ENCODE measurements around the gene BTNL8.

Gene BTNL8

GRCh38 chr5:180898621-180899246, at the start of gene BTNL8:
Gene BTNL8, plus strand, starts transcription at chr5:180899159. Its CDS starts 152 bp downstream, at chr5:180899311.
- DNase-seq: no peak

GRCh38 chr5:180849827-180850226, 49.1 kb upstream of the BTNL8 start:
- no peak for DNase-seq

GRCh38 chr5:180850434-180851078, 48.4 kb upstream of the BTNL8 start:
- DNase-seq: no peak

GRCh38 chr5:180852495-180852894, 46.5 kb upstream of the BTNL8 start:
- DNase-seq: no peak

- DNase-seq: no peak
Measured at GRCh38 chr5:180853121-180853847, 45.7 kb upstream of the BTNL8 start.

- no peak for DNase-seq
Measured at GRCh38 chr5:180853848-180854176, 45.1 kb upstream of the BTNL8 start.

GRCh38 chr5:180858586-180858985, 40.4 kb upstream of the BTNL8 start:
- no peak for DNase-seq

GRCh38 chr5:180860273-180860886, 38.6 kb upstream of the BTNL8 start:
- peak; percentile 44 for DNase-seq

- peak; percentile 87 for DNase-seq
Measured at GRCh38 chr5:180860887-180861822, 37.8 kb upstream of the BTNL8 start, which contains the start of gene ZFP62. Gene ZFP62, minus strand, starts transcription at chr5:180861276. Its CDS starts 57 bp downstream, at chr5:180861219.

- DNase-seq: no peak
Measured at GRCh38 chr5:180862645-180863044, 36.3 kb upstream of the BTNL8 start.

- DNase-seq: no peak
Measured at GRCh38 chr5:180865981-180866695, 32.8 kb upstream of the BTNL8 start.

- DNase-seq: no peak
Measured at GRCh38 chr5:180866985-180867384, 32.0 kb upstream of the BTNL8 start.

GRCh38 chr5:180868960-180869359, 30.0 kb upstream of the BTNL8 start:
- peak; percentile 63 for DNase-seq

GRCh38 chr5:180869587-180869986, 29.4 kb upstream of the BTNL8 start:
- no peak for DNase-seq

GRCh38 chr5:180870276-180871068, 28.5 kb upstream of the BTNL8 start:
- no peak for DNase-seq

GRCh38 chr5:180872419-180872818, 26.5 kb upstream of the BTNL8 start:
- no peak for DNase-seq

GRCh38 chr5:180873615-180874520, 25.1 kb upstream of the BTNL8 start:
- DNase-seq: no peak

- no peak for DNase-seq
Measured at GRCh38 chr5:180874804-180875582, 24.0 kb upstream of the BTNL8 start.

- no peak for DNase-seq
Measured at GRCh38 chr5:180875860-180876426, 23.0 kb upstream of the BTNL8 start.
